ENCODE results near the gene CIZ1. TPM values are rescaled to one million over a fixed set of nuclear protein-coding genes. Genes with fewer than 3 reads are reported as not detected.
A peak's percentile ranks its signal among the peaks of the same experiment; 100 is the strongest.
"Not testable (repeated sequence)": the region's sequence is repeated elsewhere in the genome, so short reads cannot be mapped to it uniquely, and the experiment has no call there.

The CIZ1 gene, protein sequence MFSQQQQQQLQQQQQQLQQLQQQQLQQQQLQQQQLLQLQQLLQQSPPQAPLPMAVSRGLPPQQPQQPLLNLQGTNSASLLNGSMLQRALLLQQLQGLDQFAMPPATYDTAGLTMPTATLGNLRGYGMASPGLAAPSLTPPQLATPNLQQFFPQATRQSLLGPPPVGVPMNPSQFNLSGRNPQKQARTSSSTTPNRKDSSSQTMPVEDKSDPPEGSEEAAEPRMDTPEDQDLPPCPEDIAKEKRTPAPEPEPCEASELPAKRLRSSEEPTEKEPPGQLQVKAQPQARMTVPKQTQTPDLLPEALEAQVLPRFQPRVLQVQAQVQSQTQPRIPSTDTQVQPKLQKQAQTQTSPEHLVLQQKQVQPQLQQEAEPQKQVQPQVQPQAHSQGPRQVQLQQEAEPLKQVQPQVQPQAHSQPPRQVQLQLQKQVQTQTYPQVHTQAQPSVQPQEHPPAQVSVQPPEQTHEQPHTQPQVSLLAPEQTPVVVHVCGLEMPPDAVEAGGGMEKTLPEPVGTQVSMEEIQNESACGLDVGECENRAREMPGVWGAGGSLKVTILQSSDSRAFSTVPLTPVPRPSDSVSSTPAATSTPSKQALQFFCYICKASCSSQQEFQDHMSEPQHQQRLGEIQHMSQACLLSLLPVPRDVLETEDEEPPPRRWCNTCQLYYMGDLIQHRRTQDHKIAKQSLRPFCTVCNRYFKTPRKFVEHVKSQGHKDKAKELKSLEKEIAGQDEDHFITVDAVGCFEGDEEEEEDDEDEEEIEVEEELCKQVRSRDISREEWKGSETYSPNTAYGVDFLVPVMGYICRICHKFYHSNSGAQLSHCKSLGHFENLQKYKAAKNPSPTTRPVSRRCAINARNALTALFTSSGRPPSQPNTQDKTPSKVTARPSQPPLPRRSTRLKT
- total RNA-seq (25.4 TPM), polyA plus RNA-seq (36.5 TPM)
- long read RNA-seq, donor 1, result 0 reads
- long read RNA-seq, donor 2, result 0 reads
- long read RNA-seq, donor 3, transcript CIZ1-222 (2 exons, 339 nt), result major isoform, 5 of 16 reads
- long read RNA-seq, donor 3, partial matches to known transcripts, result 7 of 16 reads
- long read RNA-seq, donor 3, other reads (novel, unspliced or antisense), result 0 of 16 reads
- long read RNA-seq, donor 4, partial matches to known transcripts, result 36 of 66 reads
- long read RNA-seq, donor 4, other reads (novel, unspliced or antisense), result 27 of 66 reads
- long read RNA-seq, donor 5, transcript CIZ1-204 (17 exons, 2,984 nt), result major isoform, 6 of 35 reads
- long read RNA-seq, donor 5, partial matches to known transcripts, result 22 of 35 reads
- long read RNA-seq, donor 5, other reads (novel, unspliced or antisense), result 0 of 35 reads
- long read RNA-seq, donor 6, partial matches to known transcripts, result 0 of 6 reads
- long read RNA-seq, donor 6, other reads (novel, unspliced or antisense), result 0 of 6 reads
- long read RNA-seq, donor 7, partial matches to known transcripts, result 7 of 10 reads
- long read RNA-seq, donor 7, other reads (novel, unspliced or antisense), result 0 of 10 reads
- long read RNA-seq, donor 8, partial matches to known transcripts, result 0 of 2 reads
- long read RNA-seq, donor 8, other reads (novel, unspliced or antisense), result 0 of 2 reads
- long read RNA-seq, donor 9, partial matches to known transcripts, result 0 of 4 reads
- long read RNA-seq, donor 9, other reads (novel, unspliced or antisense), result 0 of 4 reads
- long read RNA-seq, donor 10, transcript CIZ1-222 (2 exons, 339 nt), result major isoform, 7 of 17 reads
- long read RNA-seq, donor 10, partial matches to known transcripts, result 8 of 17 reads
- long read RNA-seq, donor 10, other reads (novel, unspliced or antisense), result 0 of 17 reads

DNA sequence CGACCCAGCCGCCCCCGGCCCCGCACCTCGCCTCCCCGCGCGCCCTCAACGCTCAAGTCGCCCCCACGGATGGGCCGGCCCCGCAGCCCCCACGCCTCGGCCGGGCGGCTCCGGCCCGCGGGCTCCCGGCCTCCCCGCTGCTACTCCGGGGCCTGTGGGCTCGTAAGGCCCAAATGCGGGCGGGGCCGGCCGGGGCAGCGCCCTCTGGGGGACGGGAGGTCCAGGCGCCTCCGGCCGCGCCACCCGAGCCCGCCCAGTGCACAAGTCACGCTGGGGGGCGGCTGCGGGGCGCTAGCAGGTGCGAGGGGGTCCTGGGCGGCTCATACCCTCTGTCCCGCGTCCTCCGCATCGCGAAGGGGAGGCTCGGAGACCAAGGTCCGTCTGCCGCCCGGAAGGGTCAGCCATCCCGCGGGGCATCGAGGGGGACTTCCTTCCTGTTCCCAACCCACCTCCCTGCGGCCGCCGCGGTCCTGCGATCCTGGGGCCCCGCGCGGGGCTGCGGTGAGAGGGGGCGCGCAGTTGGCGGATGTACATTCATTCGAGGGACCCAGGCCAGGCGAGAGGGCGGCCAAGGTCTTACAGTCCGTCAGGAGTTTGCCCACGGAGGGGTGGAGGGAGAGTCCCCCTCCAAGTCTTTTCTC is at the start of gene CIZ1:
Gene CIZ1, minus strand, starts transcription at position 167 of the 641 bp plus-strand sequence. CDS start 715 bp downstream, outside the sequence.
- Histone ChIP-seq H3K27ac (ENCODE audit: low read depth in 1 of 2, low read length in 1 of 2) (peak within 1 kb of the TSS in 1 of 2 donors; percentile 55), H3K36me3 (ENCODE audit: control insufficient read depth in 2 of 2, insufficient read depth in 2 of 2, low read length in 1 of 2) (peaks cover 4 to 21% of the 10 kb centered on the region in 2 donors), H3K4me3 (ENCODE audit: low read length in 2 of 2) (peak within 1 kb of the TSS; percentile 66 to 77), H3K9me3 (ENCODE audit: control insufficient read depth in 2 of 2, insufficient read depth in 1 of 2, low read length in 1 of 2) (peaks cover 0 to 1% of the 10 kb centered on the region in 2 donors), H3K4me1 (ENCODE audit: control insufficient read depth in 2 of 2, insufficient read depth in 2 of 2, low read length in 2 of 2) (peaks cover 10 to 27% of the 10 kb centered on the region in 2 donors), H3K27me3 (ENCODE audit: control insufficient read depth in 2 of 2, insufficient read depth in 1 of 2, low read length in 1 of 2) (peaks cover 13 to 28% of the 10 kb centered on the region in 2 donors)
- 1% methylated on average over 71 of the region's 71 CpGs for WGBS
- peak in 7 of 9 donors; percentile 55 to 81 (median 62) for DNase-seq (ENCODE audit: low read depth in 6 of 9, low spot score in 9 of 9)

DNA sequence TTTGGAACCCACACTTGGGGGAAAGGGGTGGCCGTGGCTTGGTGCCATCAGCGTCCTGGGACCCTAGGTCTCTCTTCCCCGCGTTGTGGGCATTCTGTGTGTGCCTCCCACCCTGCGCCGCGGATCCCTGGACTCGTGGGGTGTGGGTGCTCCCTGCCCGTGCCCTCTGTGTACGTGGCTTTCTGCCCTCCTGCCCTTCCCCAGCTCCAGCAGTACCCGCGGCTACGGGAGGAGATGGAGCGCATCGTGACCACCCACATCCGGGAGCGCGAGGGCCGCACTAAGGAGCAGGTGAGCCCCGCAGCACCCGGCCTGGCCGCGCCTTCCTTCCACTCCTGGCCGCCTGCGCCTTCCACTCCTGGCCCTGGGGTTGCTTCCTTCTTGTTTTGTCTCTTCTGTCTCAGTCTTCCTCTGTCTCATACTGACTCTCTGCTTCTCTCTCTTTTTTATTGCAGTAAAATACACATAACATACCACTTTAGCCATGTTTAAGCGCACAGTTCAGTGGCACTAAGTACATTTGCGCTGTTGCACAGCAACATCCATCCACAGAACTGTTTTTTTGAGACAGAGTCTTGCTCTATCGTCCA is 42.5 kb upstream of the CIZ1 start:
- no peaks in the 10 kb centered on the region for H3K9me3 ChIP-seq (ENCODE audit: control insufficient read depth in 2 of 2, insufficient read depth in 1 of 2, low read length in 1 of 2)
- no peak overlapping the region for H3K27ac ChIP-seq (ENCODE audit: low read depth in 1 of 2, low read length in 1 of 2)
- H3K27me3 ChIP-seq (ENCODE audit: control insufficient read depth in 2 of 2, insufficient read depth in 1 of 2, low read length in 1 of 2), result no peaks in the 10 kb centered on the region
- H3K4me1 ChIP-seq (ENCODE audit: control insufficient read depth in 2 of 2, insufficient read depth in 2 of 2, low read length in 2 of 2), result no peaks in the 10 kb centered on the region
- WGBS, result 93% methylated on average over 28 of the region's 28 CpGs
- no peaks in the 10 kb centered on the region for H3K36me3 ChIP-seq (ENCODE audit: control insufficient read depth in 2 of 2, insufficient read depth in 2 of 2, low read length in 1 of 2)
- DNase-seq (ENCODE audit: low read depth in 6 of 9, low spot score in 9 of 9), result no peak
- no peak overlapping the region for H3K4me3 ChIP-seq (ENCODE audit: low read length in 2 of 2)

DNA sequence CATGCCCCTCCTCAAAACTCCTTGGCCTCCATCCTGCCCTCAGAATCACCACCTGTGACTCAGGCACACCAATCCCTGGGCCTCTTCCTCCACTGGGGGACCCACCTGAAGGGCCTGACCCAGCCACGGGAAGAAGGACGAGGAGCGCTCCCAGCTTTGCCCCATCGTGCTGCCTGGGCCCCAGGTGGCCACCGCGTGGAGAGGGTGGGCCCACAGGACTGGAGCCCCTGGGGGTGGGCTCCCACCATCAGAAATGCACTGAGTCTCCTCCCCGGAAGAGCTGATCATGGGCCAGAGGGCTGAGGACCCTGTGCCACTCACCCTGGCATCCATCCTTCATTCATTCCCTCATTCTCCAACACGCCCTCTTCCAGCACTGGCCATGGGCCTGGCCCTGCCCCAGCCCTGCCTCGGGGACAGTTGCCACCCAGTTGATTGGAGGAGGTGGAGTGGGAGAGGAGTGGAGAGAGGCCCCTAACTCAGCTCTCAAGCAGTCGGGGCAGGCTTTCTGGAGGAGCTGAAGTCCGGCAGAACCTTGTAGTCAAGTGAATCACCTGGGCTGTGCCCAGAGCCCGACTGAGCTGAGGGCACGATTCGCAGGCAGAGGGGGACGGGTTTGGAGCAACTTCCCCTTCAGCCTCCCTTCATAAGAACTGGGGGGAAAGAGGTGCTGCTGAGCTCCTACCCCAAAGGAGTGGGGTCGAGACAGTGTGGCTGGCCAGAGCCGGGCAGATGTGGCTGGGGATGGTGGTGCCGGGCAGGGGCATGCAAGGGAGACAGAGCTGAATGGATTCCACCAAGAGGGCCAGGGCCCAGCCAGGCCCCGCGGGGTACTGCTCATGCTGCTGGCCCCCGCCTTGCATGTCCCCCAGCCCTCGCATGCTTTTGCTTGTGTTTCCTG is 41.4 kb upstream of the CIZ1 start:
- Histone ChIP-seq H3K4me1 (ENCODE audit: control insufficient read depth in 2 of 2, insufficient read depth in 2 of 2, low read length in 2 of 2) (no peaks in the 10 kb centered on the region), H3K9me3 (ENCODE audit: control insufficient read depth in 2 of 2, insufficient read depth in 1 of 2, low read length in 1 of 2) (no peaks in the 10 kb centered on the region), H3K27ac (ENCODE audit: low read depth in 1 of 2, low read length in 1 of 2) (no peak overlapping the region), H3K4me3 (ENCODE audit: low read length in 2 of 2) (no peak overlapping the region), H3K36me3 (ENCODE audit: control insufficient read depth in 2 of 2, insufficient read depth in 2 of 2, low read length in 1 of 2) (no peaks in the 10 kb centered on the region), H3K27me3 (ENCODE audit: control insufficient read depth in 2 of 2, insufficient read depth in 1 of 2, low read length in 1 of 2) (no peaks in the 10 kb centered on the region)
- no peak for DNase-seq (ENCODE audit: low read depth in 6 of 9, low spot score in 9 of 9)
- WGBS, result 94% methylated on average over 22 of the region's 22 CpGs

DNA sequence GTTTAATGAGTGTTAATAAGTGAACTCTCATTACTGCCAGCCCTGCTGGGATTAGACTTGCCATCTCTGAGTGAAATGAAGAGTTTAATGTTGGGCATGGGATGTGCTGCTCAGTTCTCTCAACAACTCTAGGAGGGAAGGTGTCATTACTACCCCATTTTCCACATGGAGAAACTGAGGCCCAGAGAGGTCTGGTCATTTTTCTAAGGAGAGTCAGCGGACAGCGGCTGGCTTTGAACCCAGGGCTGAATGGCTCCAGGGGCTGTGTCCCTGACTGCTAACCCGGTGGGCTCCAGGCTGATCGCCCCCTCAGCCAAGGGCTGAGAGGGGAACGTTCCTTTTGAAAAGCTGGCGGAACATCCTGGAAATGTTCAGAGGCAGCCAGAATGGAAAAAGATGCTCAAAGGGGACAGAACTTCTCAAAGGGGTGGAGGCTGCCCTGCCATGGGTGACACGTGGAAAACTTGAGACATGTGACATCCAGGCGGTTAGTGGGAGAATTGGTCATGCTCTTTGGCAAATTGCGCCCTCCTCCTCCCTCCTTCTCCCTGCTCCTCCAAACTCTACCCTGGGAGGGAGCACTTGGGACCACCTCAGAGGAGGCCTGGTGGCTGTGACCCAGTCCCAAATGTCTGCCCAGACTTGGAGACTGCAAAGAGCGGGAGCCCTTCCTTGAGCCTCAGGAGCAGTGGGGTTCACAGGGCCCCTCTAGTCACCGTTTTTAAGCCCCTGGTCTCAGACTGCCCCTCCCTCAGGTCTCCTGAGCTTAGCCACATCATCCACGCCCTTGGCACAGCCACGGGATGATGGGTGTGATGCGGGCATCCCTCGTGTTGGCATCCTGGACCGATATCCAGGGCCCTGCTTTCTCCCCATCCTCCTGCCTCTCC is 40.5 kb upstream of the CIZ1 start:
- 90% methylated on average over 16 of the region's 16 CpGs for WGBS
- Histone ChIP-seq H3K27me3 (ENCODE audit: control insufficient read depth in 2 of 2, insufficient read depth in 1 of 2, low read length in 1 of 2) (no peaks in the 10 kb centered on the region), H3K4me3 (ENCODE audit: low read length in 2 of 2) (no peak overlapping the region), H3K36me3 (ENCODE audit: control insufficient read depth in 2 of 2, insufficient read depth in 2 of 2, low read length in 1 of 2) (no peaks in the 10 kb centered on the region), H3K4me1 (ENCODE audit: control insufficient read depth in 2 of 2, insufficient read depth in 2 of 2, low read length in 2 of 2) (no peaks in the 10 kb centered on the region), H3K9me3 (ENCODE audit: control insufficient read depth in 2 of 2, insufficient read depth in 1 of 2, low read length in 1 of 2) (no peaks in the 10 kb centered on the region), H3K27ac (ENCODE audit: low read depth in 1 of 2, low read length in 1 of 2) (no peak overlapping the region)
- no peak for DNase-seq (ENCODE audit: low read depth in 6 of 9, low spot score in 9 of 9)

DNA sequence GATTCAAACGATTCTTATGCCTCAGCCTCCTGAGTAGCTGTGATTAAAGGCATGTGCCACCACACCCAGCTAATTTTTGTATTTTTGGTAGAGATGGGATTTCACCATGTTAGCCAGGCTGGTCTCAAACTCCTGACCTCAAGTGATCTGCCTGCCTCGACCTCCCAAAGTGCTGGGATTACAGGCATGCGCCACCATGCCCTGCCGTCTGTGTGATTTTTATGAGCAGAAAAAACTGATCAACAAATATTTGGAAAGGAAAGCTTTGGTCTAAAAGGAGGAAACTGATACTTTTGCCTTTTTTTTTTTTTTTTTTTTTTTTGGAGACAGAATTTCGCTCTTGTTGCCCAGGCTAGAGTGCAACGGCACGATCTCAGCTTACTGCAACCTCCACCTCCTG is 39.5 kb upstream of the CIZ1 start:
- not testable (repeated sequence) for H3K4me3 ChIP-seq (ENCODE audit: low read length in 2 of 2); H3K4me1 ChIP-seq (ENCODE audit: control insufficient read depth in 2 of 2, insufficient read depth in 2 of 2, low read length in 2 of 2); H3K9me3 ChIP-seq (ENCODE audit: control insufficient read depth in 2 of 2, insufficient read depth in 1 of 2, low read length in 1 of 2); DNase-seq (ENCODE audit: low read depth in 6 of 9, low spot score in 9 of 9); H3K27ac ChIP-seq (ENCODE audit: low read depth in 1 of 2, low read length in 1 of 2); H3K27me3 ChIP-seq (ENCODE audit: control insufficient read depth in 2 of 2, insufficient read depth in 1 of 2, low read length in 1 of 2); H3K36me3 ChIP-seq (ENCODE audit: control insufficient read depth in 2 of 2, insufficient read depth in 2 of 2, low read length in 1 of 2)
- 94% methylated on average over 7 of the region's 7 CpGs for whole genome bisulfite sequencing

DNA sequence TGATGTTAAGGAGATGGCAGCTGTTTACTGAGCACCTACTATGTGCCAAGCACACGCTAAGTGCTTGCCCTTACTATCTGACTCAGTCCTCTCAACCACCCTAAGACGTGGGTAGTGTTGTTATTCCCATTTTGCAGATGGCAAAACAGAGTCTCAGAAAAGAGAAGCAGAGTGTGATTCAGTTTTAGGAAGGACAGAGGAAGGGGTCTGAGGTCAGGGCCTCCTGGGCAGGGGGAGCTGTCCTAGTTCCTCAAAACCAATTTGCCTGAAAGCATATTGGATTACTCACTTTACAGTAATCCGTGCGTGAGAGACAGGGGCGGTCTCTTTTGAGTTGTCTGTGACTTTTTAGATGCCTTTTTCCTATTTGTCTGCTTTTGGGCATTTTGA is 35.0 kb upstream of the CIZ1 start:
- no peaks in the 10 kb centered on the region for H3K9me3 ChIP-seq (ENCODE audit: control insufficient read depth in 2 of 2, insufficient read depth in 1 of 2, low read length in 1 of 2)
- H3K27me3 ChIP-seq (ENCODE audit: control insufficient read depth in 2 of 2, insufficient read depth in 1 of 2, low read length in 1 of 2), result no peaks in the 10 kb centered on the region
- no peaks in the 10 kb centered on the region for H3K36me3 ChIP-seq (ENCODE audit: control insufficient read depth in 2 of 2, insufficient read depth in 2 of 2, low read length in 1 of 2)
- no peak overlapping the region for H3K4me3 ChIP-seq (ENCODE audit: low read length in 2 of 2)
- WGBS, result 91% methylated on average over 5 of the region's 5 CpGs
- no peak for DNase-seq (ENCODE audit: low read depth in 6 of 9, low spot score in 9 of 9)
- no peak overlapping the region for H3K27ac ChIP-seq (ENCODE audit: low read depth in 1 of 2, low read length in 1 of 2)
- H3K4me1 ChIP-seq (ENCODE audit: control insufficient read depth in 2 of 2, insufficient read depth in 2 of 2, low read length in 2 of 2), result no peaks in the 10 kb centered on the region
